Endothelial cell of umbilical vein (primary cell): ENCODE data around the gene LIM2. TPM values are rescaled to one million over a fixed set of nuclear protein-coding genes. Genes with fewer than 3 reads are reported as not detected.

Experiments used
- BruUV-seq: library from RNA; stranded (reverse); fragments of 400-500 nt; replicated peaks from 2 replicates; lab custom pipeline; 2021; lab: Mats Ljungman, UMichigan
- CTCF ChIA-PET: fragments of 300-600, 350-600 bp; sonication (Branson Sonifier 250); formaldehyde crosslinking; loops from one replicate; lab custom pipeline; 2021; ENCODE audit warnings: antibody characterized with exemption, inconsistent platforms; lab: Charles Lee
- POLR2A ChIA-PET: fragments of 300-600, 350-600 bp; sonication (Branson Sonifier 250); formaldehyde crosslinking; loops from one replicate; lab custom pipeline; 2021; ENCODE audit warnings: antibody characterized with exemption, inconsistent platforms; lab: Charles Lee
- DNase-seq: peaks from one replicate; pipeline ENCODE4 v3.0.0-alpha.2; 2011; ENCODE audit warnings: low read depth, low spot score
- FAIRE-seq: peaks from 2 replicates; lab custom pipeline; 2011; peaks lifted over from hg19 to GRCh38; lab: Jason Lieb, UNC
- H2AFZ ChIP-seq: 2 replicates; pipeline ENCODE4 v1.6.0; 2012; ENCODE audit warnings: low read depth, low read length, control low read depth, inconsistent platforms
- H3K27ac ChIP-seq: 2 replicates; pipeline ENCODE4 v1.5.1; 2011; ENCODE audit warnings: low read depth, mild to moderate bottlenecking, control low read depth, low read length, moderate library complexity; ENCODE audit not compliant: insufficient read depth
- H3K27me3 ChIP-seq, 2 experiments: 2 replicates each; pipeline versions ENCODE4 v1.6.0 to v1.6.1; 2011; ENCODE audit warnings: low read length in 2 of 2, mixed read lengths in 1 of 2; ENCODE audit not compliant: control insufficient read depth in 2 of 2, insufficient read depth in 2 of 2
- H3K36me3 ChIP-seq, 2 experiments: 2 replicates in 1 of 2; 3 replicates in 1 of 2; pipeline ENCODE4 v1.5.1; 2011; ENCODE audit warnings: low read length in 2 of 2, mild to moderate bottlenecking in 1 of 2, moderate library complexity in 1 of 2; ENCODE audit not compliant: control insufficient read depth in 2 of 2, insufficient read depth in 2 of 2; ENCODE audit errors: extremely low read depth in 1 of 2
- H3K4me1 ChIP-seq: 3 replicates; pipeline ENCODE4 v1.5.1; 2011; ENCODE audit warnings: mild to moderate bottlenecking, low read length; ENCODE audit not compliant: control insufficient read depth, insufficient read depth; ENCODE audit errors: extremely low read depth
- H3K4me2 ChIP-seq: 2 replicates; pipeline ENCODE4 v1.6.1; 2011; ENCODE audit warnings: low read length, control low read depth, mixed read lengths; ENCODE audit not compliant: insufficient read depth
- H3K4me3 ChIP-seq, 3 experiments: fragments of 200-600 bp in 1 of 3; sonication (generic), shearing (Covaris generic) in 1 of 3; replicated peaks in 1 of 3; 2 replicates each; pipeline ENCODE4 v1.5.1; 2011 to 2016; ENCODE audit warnings: control low read depth in 3 of 3, low read length in 3 of 3, mild to moderate bottlenecking in 2 of 3, inconsistent platforms in 1 of 3, low read depth in 1 of 3, moderate library complexity in 1 of 3; ENCODE audit not compliant: insufficient read depth in 1 of 3
- H3K79me2 ChIP-seq: 2 replicates; pipeline ENCODE4 v1.6.0; 2012; ENCODE audit warnings: low read length, inconsistent platforms; ENCODE audit not compliant: control insufficient read depth, insufficient read depth
- H3K9ac ChIP-seq: replicated peaks from 2 replicates; pipeline ENCODE3; 2011; ENCODE audit warnings: low read length, control low read depth; ENCODE audit not compliant: insufficient read depth; ENCODE audit errors: extremely low read depth
- H3K9me1 ChIP-seq: replicated peaks from 3 replicates; pipeline ENCODE4 v1.6.0; 2011; ENCODE audit warnings: mild to moderate bottlenecking, low read length; ENCODE audit not compliant: control insufficient read depth, insufficient read depth; ENCODE audit errors: extremely low read depth
- H3K9me3 ChIP-seq: replicated peaks from 2 replicates; pipeline ENCODE4 v1.5.1; 2012; ENCODE audit warnings: low read length, inconsistent platforms; ENCODE audit not compliant: control insufficient read depth, insufficient read depth
- H4K20me1 ChIP-seq: replicated peaks from 2 replicates; pipeline ENCODE3; 2011; ENCODE audit warnings: mild to moderate bottlenecking, low read length; ENCODE audit not compliant: control insufficient read depth, insufficient read depth; ENCODE audit errors: extremely low read depth
- CTCF ChIP-seq, 2 donors: IDR thresholded peaks; 1 replicate in 1 of 2; 2 replicates in 1 of 2; pipeline ENCODE4 v1.5.1; 2011; ENCODE audit warnings: low read length in 2 of 2, mild to moderate bottlenecking in 2 of 2, moderate library complexity in 2 of 2, control low read depth in 1 of 2, inconsistent platforms in 1 of 2, low read depth in 1 of 2; ENCODE audit not compliant: insufficient read depth in 1 of 2; ENCODE audit errors: extremely low read depth in 1 of 2
- EZH2 ChIP-seq: IDR thresholded peaks from 2 replicates; pipeline ENCODE4 v1.6.1; 2012; ENCODE audit warnings: borderline replicate concordance, low read depth, mild to moderate bottlenecking, moderate library complexity, low read length, inconsistent platforms; ENCODE audit not compliant: severe bottlenecking
- FOS ChIP-seq: IDR thresholded peaks from 2 replicates; pipeline ENCODE4 v1.6.1; 2011; ENCODE audit warnings: mild to moderate bottlenecking, low read length, moderate library complexity, borderline replicate concordance; ENCODE audit not compliant: insufficient read depth
- GATA2 ChIP-seq: IDR thresholded peaks from 2 replicates; pipeline ENCODE4 v1.7.0; 2011; ENCODE audit warnings: low read depth, mild to moderate bottlenecking, moderate library complexity, mixed read lengths, low read length; ENCODE audit not compliant: insufficient read length, insufficient read depth
- JUN ChIP-seq: IDR thresholded peaks from 2 replicates; pipeline ENCODE4 v1.6.1; 2011; ENCODE audit warnings: borderline replicate concordance, low read depth; ENCODE audit not compliant: insufficient read length, insufficient read depth
- MAX ChIP-seq: IDR thresholded peaks from 2 replicates; pipeline ENCODE4 v1.6.1; 2011; ENCODE audit not compliant: insufficient read depth, insufficient read length
- MYC ChIP-seq: IDR thresholded peaks from one replicate; pipeline ENCODE4 v1.6.1; 2011; ENCODE audit warnings: mild to moderate bottlenecking, low read depth, low read length
- POLR2A ChIP-seq: IDR thresholded peaks from 2 replicates; pipeline ENCODE4 v1.6.1; 2012; ENCODE audit warnings: low read depth, mild to moderate bottlenecking, control low read depth, low read length
- POLR2AphosphoS5 ChIP-seq: IDR thresholded peaks from 2 replicates; pipeline ENCODE4 v1.6.1; 2012; ENCODE audit warnings: low read depth, mild to moderate bottlenecking, control low read depth, low read length, moderate library complexity; ENCODE audit not compliant: insufficient read depth
- dilution Hi-C: fragments of 300-500 bp; cut with MboI; formaldehyde crosslinking; loops from one replicate; pipeline ENCODE4 v1.15.0; 2019; ENCODE audit warnings: low sequenced_read_pairs; ENCODE audit not compliant: extremely low pct_ligation_motif_present
- intact Hi-C: fragments of 100-400 bp; cut with micrococcal nuclease; formaldehyde crosslinking; loops from one replicate; pipeline ENCODE4 v1.10.0; 2022
- polyA plus RNA-seq, 4 experiments: library from polyadenylated mRNA; depleted of rRNA in 3 of 4; stranded (reverse) in 3 of 4; unstranded in 1 of 4; fragments of >200 nt; gene quantifications; 2 replicates each; pipeline versions ENCODE4 v1.2.1 to v1.2.3, GENCODE V29; 2011 to 2012; ENCODE audit warnings: missing spikeins in 1 of 4
- total RNA-seq: library from RNA; stranded (reverse); gene quantifications from 2 replicates; pipeline ENCODE4 v1.2.3, GENCODE V29; 2021

Gene LIM2
- total and polyA plus RNA-seq, 2 donors (not counting 3 experiments of a cell fraction or from before 2014, with no cell fraction given) = not detected

GRCh38 chr19:51347209-51347928 is 40.4 kb downstream of the LIM2 start:
- no peaks in the 10 kb centered on the region for H3K4me1 ChIP-seq
- H3K27me3 ChIP-seq = no peaks in the 10 kb centered on the region
- H3K4me2 ChIP-seq = no peak overlapping the region
- intact Hi-C loops = no loop called here
- dilution Hi-C loops = no loop called here
- H2AFZ ChIP-seq = no peak overlapping the region
- ChIA-PET CTCF (no interaction called here), POLR2A (no interaction called here)
- DNase-seq = no peak
- H3K27ac ChIP-seq = no peak overlapping the region
- H3K9ac ChIP-seq = no peak overlapping the region
- H4K20me1 ChIP-seq = no peaks in the 10 kb centered on the region
- peaks cover 0 to 3% of the 10 kb centered on the region in 2 experiments for H3K36me3 ChIP-seq
- no peak for TF ChIP-seq FOS
- TF ChIP-seq MAX = no peak
- no peak for TF ChIP-seq POLR2A
- TF ChIP-seq GATA2 = no peak
- TF ChIP-seq POLR2AphosphoS5 = no peak
- TF ChIP-seq CTCF (IDR thresholded peaks at IDR 0.05; ENCODE audit: extremely low read depth in 1 of 2, insufficient read depth in 1 of 2, low read depth in 1 of 2, low read length in 2 of 2) = no peak
- TF ChIP-seq JUN = no peak
- TF ChIP-seq MYC = no peak
- TF ChIP-seq EZH2 = no peak
- H3K79me2 ChIP-seq = no peaks in the 10 kb centered on the region
- BruUV-seq = no TSS peak
- H3K4me3 ChIP-seq = no peak overlapping the region
- no peaks in the 10 kb centered on the region for H3K9me3 ChIP-seq
- H3K9me1 ChIP-seq = no peaks in the 10 kb centered on the region
- no peak for FAIRE-seq
